Lung (tissue), 12 donors: ENCODE data around the gene ZNF865. TPM values are rescaled to one million over a fixed set of nuclear protein-coding genes. Genes with fewer than 3 reads are reported as not detected.

Experiments used
- ATAC-seq: fragments of 200-7000 bp; cut with Tn5 transposase; one replicate; pipeline ENCODE4 v1.9.1; 2020; ENCODE audit warnings: moderate number of reproducible peaks; ENCODE audit not compliant: insufficient read depth, low FRiP score
- DNase-seq, 3 donors: peaks; one replicate each; pipeline ENCODE4 v3.0.0-alpha.2; 2013 to 2017
- H3K27ac ChIP-seq, 2 donors: one replicate each; pipeline ENCODE4 v1.5.1; 2013; ENCODE audit warnings: mild to moderate bottlenecking in 2 of 2, moderate library complexity in 2 of 2, control low read depth in 1 of 2, inconsistent platforms in 1 of 2, low read depth in 1 of 2, low read length in 1 of 2
- H3K27me3 ChIP-seq, 3 donors: one replicate each; pipeline ENCODE4 v1.5.1; 2013; ENCODE audit warnings: low read length in 2 of 3; ENCODE audit not compliant: control insufficient read depth in 3 of 3, insufficient read depth in 3 of 3
- H3K36me3 ChIP-seq, 4 donors: one replicate each; pipeline ENCODE4 v1.5.1; 2013; ENCODE audit warnings: low read length in 4 of 4, mild to moderate bottlenecking in 1 of 4, moderate library complexity in 1 of 4; ENCODE audit not compliant: control insufficient read depth in 4 of 4, insufficient read depth in 4 of 4
- H3K4me1 ChIP-seq, 5 donors: one replicate each; pipeline ENCODE4 v1.5.1; 2013; ENCODE audit warnings: low read length in 5 of 5, mild to moderate bottlenecking in 2 of 5, moderate library complexity in 1 of 5; ENCODE audit not compliant: control insufficient read depth in 5 of 5, insufficient read depth in 5 of 5
- H3K4me3 ChIP-seq: one replicate; pipeline ENCODE4 v1.5.1; 2013; ENCODE audit warnings: mild to moderate bottlenecking, control low read depth, moderate library complexity
- H3K9ac ChIP-seq, 2 donors: one replicate each; pipeline ENCODE4 v1.5.1; 2013; ENCODE audit warnings: low read length in 2 of 2, control low read depth in 1 of 2; ENCODE audit not compliant: insufficient read depth in 1 of 2
- H3K9me3 ChIP-seq, 4 donors: one replicate each; pipeline ENCODE4 v1.5.1; 2013; ENCODE audit warnings: low read length in 3 of 4, mild to moderate bottlenecking in 1 of 4, moderate library complexity in 1 of 4; ENCODE audit not compliant: control insufficient read depth in 4 of 4, insufficient read depth in 3 of 4
- WGBS, 2 donors: extraction: QIAGEN DNeasy Blood & Tissue Kit; methylation state at CpG; one replicate each; pipeline ENCODE4 v1.1.7; 2013; 5-methylcytosine and 5-hydroxymethylcytosine counted together
- polyA plus RNA-seq, 2 donors: library from polyadenylated mRNA; stranded (reverse); fragments of 200-250 nt; gene quantifications; one replicate each; pipeline ENCODE4 v1.2.1, GENCODE V29; 2013
- total RNA-seq, 2 donors: library from RNA; depleted of rRNA in 1 of 2; stranded (reverse); fragments of >200 nt in 1 of 2; gene quantifications; one replicate each; pipeline ENCODE4 v1.2.1, GENCODE V29; 2014 to 2021
- TF ChIP-seq, protein P1 (sequence below): IDR thresholded peaks from 2 replicates; pipeline ENCODE4 v1.5.1; 2012; ENCODE audit warnings: mild to moderate bottlenecking; ENCODE audit errors: control extremely low read depth, extremely low read depth
- donor health status: control.
- donor health status: control.
- donor health status: Bipolar disorder and iron deficiency.
- donor health status: healthy.
- donor health status: DM: yes; HTN: yes; CAD: no.

ZNF865 gene
- total and polyA plus RNA-seq, 4 donors: 5.1 to 19.3 (median 10.0) TPM

DNA sequence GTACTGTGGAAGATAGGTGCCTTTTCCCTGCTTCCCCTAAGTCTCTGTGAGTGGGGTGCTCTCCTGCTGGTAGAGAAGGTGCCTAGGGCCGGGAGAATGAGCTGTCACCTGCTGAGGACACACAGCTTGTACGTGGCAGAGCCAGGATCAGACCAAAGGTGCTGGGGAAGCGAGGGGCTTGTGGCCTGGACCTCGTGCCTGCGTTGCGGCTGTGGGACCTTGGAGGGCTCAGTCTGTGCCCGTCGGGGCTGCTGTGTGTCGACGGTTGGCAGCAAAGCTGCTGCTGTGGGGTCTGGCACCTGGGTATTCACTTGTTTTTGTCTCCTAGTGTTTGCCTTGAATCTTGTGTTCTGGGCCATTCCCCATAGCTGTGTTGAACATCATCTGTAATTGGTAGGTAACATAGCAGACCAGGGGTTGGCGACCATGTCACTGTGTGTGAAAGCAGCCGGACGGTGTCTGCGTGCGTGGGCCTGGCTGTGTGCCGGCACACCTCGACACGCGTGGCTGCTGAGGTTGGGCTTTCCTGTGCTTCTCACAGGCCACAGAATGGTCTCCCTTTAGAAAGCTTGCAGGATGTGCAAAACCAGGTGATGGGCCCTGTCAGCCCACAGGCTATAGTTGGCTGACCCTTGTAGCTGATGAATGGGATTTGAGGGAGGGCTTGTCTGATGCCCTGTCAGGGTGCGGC lies 58.5 kb downstream of the ZNF865 start:
- TF ChIP-seq, protein P1, sequence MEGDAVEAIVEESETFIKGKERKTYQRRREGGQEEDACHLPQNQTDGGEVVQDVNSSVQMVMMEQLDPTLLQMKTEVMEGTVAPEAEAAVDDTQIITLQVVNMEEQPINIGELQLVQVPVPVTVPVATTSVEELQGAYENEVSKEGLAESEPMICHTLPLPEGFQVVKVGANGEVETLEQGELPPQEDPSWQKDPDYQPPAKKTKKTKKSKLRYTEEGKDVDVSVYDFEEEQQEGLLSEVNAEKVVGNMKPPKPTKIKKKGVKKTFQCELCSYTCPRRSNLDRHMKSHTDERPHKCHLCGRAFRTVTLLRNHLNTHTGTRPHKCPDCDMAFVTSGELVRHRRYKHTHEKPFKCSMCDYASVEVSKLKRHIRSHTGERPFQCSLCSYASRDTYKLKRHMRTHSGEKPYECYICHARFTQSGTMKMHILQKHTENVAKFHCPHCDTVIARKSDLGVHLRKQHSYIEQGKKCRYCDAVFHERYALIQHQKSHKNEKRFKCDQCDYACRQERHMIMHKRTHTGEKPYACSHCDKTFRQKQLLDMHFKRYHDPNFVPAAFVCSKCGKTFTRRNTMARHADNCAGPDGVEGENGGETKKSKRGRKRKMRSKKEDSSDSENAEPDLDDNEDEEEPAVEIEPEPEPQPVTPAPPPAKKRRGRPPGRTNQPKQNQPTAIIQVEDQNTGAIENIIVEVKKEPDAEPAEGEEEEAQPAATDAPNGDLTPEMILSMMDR: no peak
- peaks cover 0 to 3% (median 0%) of the 10 kb centered on the region in 5 donors for H3K4me1 ChIP-seq
- H3K9me3 ChIP-seq: no peaks in the 10 kb centered on the region
- DNase-seq (no peak), ATAC-seq (no peak)
- 90 to 93% methylated on average over 20 of the region's 20 CpGs for WGBS, 2 donors
- no peak overlapping the region for H3K27ac ChIP-seq
- no peak overlapping the region for H3K4me3 ChIP-seq
- peaks cover 27 to 91% (median 47%) of the 10 kb centered on the region in 4 donors for H3K36me3 ChIP-seq
- no peaks in the 10 kb centered on the region for H3K27me3 ChIP-seq
- no peak overlapping the region for H3K9ac ChIP-seq

DNA sequence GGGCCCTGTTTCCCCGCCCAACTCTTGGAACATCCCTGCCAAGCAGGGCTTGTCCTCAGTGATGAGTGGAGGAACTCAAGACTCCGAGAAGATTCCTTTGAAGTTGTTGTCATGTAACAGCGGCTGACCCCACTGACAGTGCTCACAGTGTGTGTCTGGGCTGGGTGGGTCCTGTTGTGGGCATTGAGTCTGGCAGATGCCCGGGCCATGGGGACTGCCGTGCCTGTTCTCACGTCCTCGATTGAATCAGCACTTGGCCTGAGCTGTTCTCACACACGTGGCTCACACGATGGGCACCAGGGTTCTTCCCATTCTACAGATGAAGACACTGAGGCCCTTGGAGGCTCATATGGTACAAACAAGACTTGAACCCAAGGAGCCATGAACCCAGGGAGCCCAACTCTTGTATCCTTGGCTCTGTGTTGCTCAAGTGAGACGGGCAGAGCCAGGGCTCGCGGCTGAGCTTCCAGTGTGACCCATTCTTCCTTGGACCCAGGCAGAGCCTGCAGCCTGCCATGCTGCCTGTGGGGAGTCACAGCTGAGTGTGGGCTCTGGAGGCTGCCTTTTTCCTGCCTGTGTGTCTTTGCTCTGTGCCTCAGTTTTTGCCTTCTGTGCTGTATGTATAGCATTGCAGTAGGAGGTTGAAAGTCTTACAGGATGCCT lies 61.0 kb downstream of the ZNF865 start:
- 92 to 93% methylated on average over 12 of the region's 12 CpGs for WGBS, 2 donors
- no peak overlapping the region for H3K4me3 ChIP-seq
- ATAC-seq (no peak), DNase-seq (no peak)
- no peak overlapping the region for H3K9ac ChIP-seq
- H3K27me3 ChIP-seq: no peaks in the 10 kb centered on the region
- peaks cover 0 to 2% (median 0%) of the 10 kb centered on the region in 5 donors for H3K4me1 ChIP-seq
- H3K36me3 ChIP-seq: peaks cover 22 to 89% (median 57%) of the 10 kb centered on the region in 4 donors
- H3K9me3 ChIP-seq: no peaks in the 10 kb centered on the region
- TF ChIP-seq, protein P1: no peak
- H3K27ac ChIP-seq: no peak overlapping the region

Other genes starting within 250 kb of the ZNF865 start
- gene GARIN5B, start 242.4 kb upstream of the ZNF865 start, total RNA-seq: under 1 TPM in 1 of 2 donors, not detected in 1; 0.09 TPM
- gene GARIN5B, start 242.4 kb upstream of the ZNF865 start, polyA plus RNA-seq: not detected
- under 1 TPM in 1 of 2 donors, not detected in 1; 0.74 TPM for gene IL11, start 235.2 kb upstream of the ZNF865 start, total RNA-seq
- gene IL11, start 235.2 kb upstream of the ZNF865 start, polyA plus RNA-seq: under 1 TPM; 0.26 to 0.41 TPM
- gene TMEM190, start 228.8 kb upstream of the ZNF865 start, total RNA-seq: 100 to 1,000 TPM in 1 of 2 donors, 10 to 100 TPM in 1; 14.3 to 106 TPM
- 10 to 100 TPM; 56.2 to 68.8 TPM for gene TMEM190, start 228.8 kb upstream of the ZNF865 start, polyA plus RNA-seq
- gene TMEM238, start 221.4 kb upstream of the ZNF865 start, total RNA-seq: 10 to 100 TPM in 1 of 2 donors, under 1 TPM in 1; 0.43 to 31.0 TPM
- gene TMEM238, start 221.4 kb upstream of the ZNF865 start, polyA plus RNA-seq: under 1 TPM; 0.76 to 0.89 TPM
- 1,000 to 10,000 TPM in 1 of 2 donors, 100 to 1,000 TPM in 1; 272 to 1,742 TPM for gene RPL28, start 219.7 kb upstream of the ZNF865 start, total RNA-seq
- gene RPL28, start 219.7 kb upstream of the ZNF865 start, polyA plus RNA-seq: 1,000 to 10,000 TPM; 1,460 to 3,086 TPM
- gene UBE2S, start 197.9 kb upstream of the ZNF865 start, total RNA-seq: 10 to 100 TPM; 22.8 to 25.6 TPM
- 10 to 100 TPM; 11.3 to 17.3 TPM for gene UBE2S, start 197.9 kb upstream of the ZNF865 start, polyA plus RNA-seq
- gene SHISA7, start 162.3 kb upstream of the ZNF865 start, total RNA-seq: under 1 TPM; 0.03 to 0.14 TPM
- gene SHISA7, start 162.3 kb upstream of the ZNF865 start, polyA plus RNA-seq: not detected
- 10 to 100 TPM; 34.9 to 63.2 TPM for gene ISOC2, start 144.0 kb upstream of the ZNF865 start, total RNA-seq
- gene ISOC2, start 144.0 kb upstream of the ZNF865 start, polyA plus RNA-seq: 10 to 100 TPM; 68.6 to 85.0 TPM
- not detected for gene C19orf85, start 140.9 kb upstream of the ZNF865 start, total RNA-seq
- not detected for gene C19orf85, start 140.9 kb upstream of the ZNF865 start, polyA plus RNA-seq
- gene ZNF628, start 129.0 kb upstream of the ZNF865 start, total RNA-seq: 10 to 100 TPM in 1 of 2 donors, 1 to 10 TPM in 1; 2.0 to 12.3 TPM
- 1 to 10 TPM; 7.5 to 8.0 TPM for gene ZNF628, start 129.0 kb upstream of the ZNF865 start, polyA plus RNA-seq
- 10 to 100 TPM; 17.7 to 43.9 TPM for gene NAT14, start 120.5 kb upstream of the ZNF865 start, total RNA-seq
- gene NAT14, start 120.5 kb upstream of the ZNF865 start, polyA plus RNA-seq: 10 to 100 TPM; 22.6 to 46.2 TPM
- gene SSC5D, start 117.2 kb upstream of the ZNF865 start, total RNA-seq: 1 to 10 TPM; 6.8 to 8.4 TPM
- 1 to 10 TPM in 1 of 2 donors, under 1 TPM in 1; 0.66 to 2.1 TPM for gene SSC5D, start 117.2 kb upstream of the ZNF865 start, polyA plus RNA-seq
- gene SBK2, start 68.5 kb upstream of the ZNF865 start, total RNA-seq: under 1 TPM in 1 of 2 donors, not detected in 1; 0.31 TPM
- not detected for gene SBK2, start 68.5 kb upstream of the ZNF865 start, polyA plus RNA-seq
- 1 to 10 TPM in 1 of 2 donors, not detected in 1; 1.2 TPM for gene SBK3, start 60.1 kb upstream of the ZNF865 start, total RNA-seq
- under 1 TPM in 1 of 2 donors, not detected in 1; 0.81 TPM for gene SBK3, start 60.1 kb upstream of the ZNF865 start, polyA plus RNA-seq
- gene ZNF579, start 24.8 kb upstream of the ZNF865 start, total RNA-seq: 10 to 100 TPM in 1 of 2 donors, 1 to 10 TPM in 1; 4.3 to 20.8 TPM
- 10 to 100 TPM in 1 of 2 donors, 1 to 10 TPM in 1; 6.5 to 13.6 TPM for gene ZNF579, start 24.8 kb upstream of the ZNF865 start, polyA plus RNA-seq
- 10 to 100 TPM in 1 of 2 donors, 1 to 10 TPM in 1; 5.6 to 17.6 TPM for gene FIZ1, start 6.1 kb upstream of the ZNF865 start, total RNA-seq
- 10 to 100 TPM in 1 of 2 donors, 1 to 10 TPM in 1; 7.5 to 12.3 TPM for gene FIZ1, start 6.1 kb upstream of the ZNF865 start, polyA plus RNA-seq
- 10 to 100 TPM; 12.6 to 26.3 TPM for gene ZNF524, start 5.4 kb upstream of the ZNF865 start, total RNA-seq
- gene ZNF524, start 5.4 kb upstream of the ZNF865 start, polyA plus RNA-seq: 10 to 100 TPM; 30.1 to 62.5 TPM
- gene ZNF784, start 18.9 kb downstream of the ZNF865 start, total RNA-seq: 1 to 10 TPM; 6.3 to 9.4 TPM
- gene ZNF784, start 18.9 kb downstream of the ZNF865 start, polyA plus RNA-seq: 1 to 10 TPM; 6.5 to 7.2 TPM
- 10 to 100 TPM; 11.1 to 41.3 TPM for gene ZNF580, start 35.4 kb downstream of the ZNF865 start, total RNA-seq
- gene ZNF580, start 35.4 kb downstream of the ZNF865 start, polyA plus RNA-seq: 10 to 100 TPM; 22.3 to 39.3 TPM
- gene ZNF581, start 38.0 kb downstream of the ZNF865 start, total RNA-seq: 10 to 100 TPM; 15.7 to 18.1 TPM
- 10 to 100 TPM; 15.0 to 15.5 TPM for gene ZNF581, start 38.0 kb downstream of the ZNF865 start, polyA plus RNA-seq
- gene CCDC106, start 42.6 kb downstream of the ZNF865 start, total RNA-seq: 10 to 100 TPM; 11.9 to 16.8 TPM
- gene CCDC106, start 42.6 kb downstream of the ZNF865 start, polyA plus RNA-seq: 10 to 100 TPM in 1 of 2 donors, 1 to 10 TPM in 1; 8.3 to 25.9 TPM
- 100 to 1,000 TPM; 109 to 181 TPM for gene U2AF2, start 49.4 kb downstream of the ZNF865 start, total RNA-seq
- 100 to 1,000 TPM; 114 to 149 TPM for gene U2AF2, start 49.4 kb downstream of the ZNF865 start, polyA plus RNA-seq
- 100 to 1,000 TPM in 1 of 2 donors, 10 to 100 TPM in 1; 84.8 to 140 TPM for gene EPN1, start 69.6 kb downstream of the ZNF865 start, total RNA-seq
- 100 to 1,000 TPM in 1 of 2 donors, 10 to 100 TPM in 1; 92.0 to 107 TPM for gene EPN1, start 69.6 kb downstream of the ZNF865 start, polyA plus RNA-seq
- gene NLRP9, start 132.8 kb downstream of the ZNF865 start, total RNA-seq: not detected
- gene NLRP9, start 132.8 kb downstream of the ZNF865 start, polyA plus RNA-seq: not detected
- not detected for gene RFPL4A, start 153.4 kb downstream of the ZNF865 start, total RNA-seq
- gene RFPL4A, start 153.4 kb downstream of the ZNF865 start, polyA plus RNA-seq: not detected
- gene RFPL4AL1, start 163.5 kb downstream of the ZNF865 start, total RNA-seq: not detected
- gene RFPL4AL1, start 163.5 kb downstream of the ZNF865 start, polyA plus RNA-seq: not detected
- gene NLRP11, start 226.4 kb downstream of the ZNF865 start, total RNA-seq: not detected
- not detected for gene NLRP11, start 226.4 kb downstream of the ZNF865 start, polyA plus RNA-seq
- under 1 TPM in 1 of 2 donors, not detected in 1; 0.11 TPM for gene NLRP4, start 230.9 kb downstream of the ZNF865 start, total RNA-seq
- gene NLRP4, start 230.9 kb downstream of the ZNF865 start, polyA plus RNA-seq: not detected